ENCODE data around the gene RNF150.
"Not testable (repeated sequence)": the region's sequence is repeated elsewhere in the genome, so short reads cannot be mapped to it uniquely, and the experiment has no call there.

The RNF150 gene

DNA sequence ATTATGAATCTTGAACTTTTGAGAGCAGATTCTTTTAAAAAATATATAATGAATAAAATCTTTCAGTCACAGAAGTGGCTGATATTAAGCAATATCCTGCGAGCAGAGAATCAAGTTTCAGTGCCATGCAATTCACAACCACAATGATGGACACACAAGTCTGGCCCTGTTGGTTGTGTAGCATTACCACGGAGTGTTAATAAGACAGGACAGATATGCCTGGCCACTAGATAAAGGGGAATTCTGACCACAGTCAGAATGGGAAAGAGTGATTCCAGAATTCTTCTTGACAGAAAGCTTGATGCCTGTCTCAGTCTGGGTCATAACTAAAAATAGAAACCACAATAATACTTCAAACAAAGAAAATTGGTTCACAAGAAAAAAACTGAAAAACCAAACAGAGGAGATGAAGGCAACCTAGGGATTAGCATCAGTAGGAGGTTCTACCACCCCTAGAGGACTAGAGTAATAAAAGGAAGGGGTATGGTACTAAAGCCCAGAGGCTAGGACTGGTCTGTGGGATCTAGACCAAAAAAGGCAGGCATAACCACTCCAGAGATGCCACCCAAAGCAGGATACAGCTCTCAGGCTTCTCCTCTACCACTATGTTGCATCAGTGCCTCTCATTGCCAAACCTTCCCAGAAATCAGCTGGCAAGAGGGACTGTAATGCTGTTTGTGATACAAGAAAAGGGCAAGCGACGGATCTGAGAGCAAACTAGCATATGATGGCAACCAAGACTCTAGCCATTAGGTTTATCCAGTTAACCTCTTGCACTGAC lies 59.0 kb downstream of the RNF150 start:
- DNase-seq = no peak

DNA sequence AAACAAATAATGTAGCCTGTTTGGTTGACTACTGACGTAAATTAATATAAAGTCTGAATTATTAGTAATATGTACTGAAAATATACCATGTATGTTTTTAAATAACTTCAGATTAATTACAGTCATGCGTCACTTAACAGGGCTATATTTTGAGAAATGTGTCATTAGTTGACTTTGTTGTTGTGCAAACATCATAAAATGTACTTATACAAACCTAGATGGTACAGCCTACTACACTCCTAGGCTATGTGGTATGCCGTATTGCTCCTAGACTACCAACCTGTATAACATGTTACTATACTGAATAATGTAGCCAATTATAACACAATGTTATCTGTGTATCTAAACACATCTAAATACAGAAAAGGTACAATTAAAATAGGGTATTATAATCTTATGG lies 66.6 kb downstream of the RNF150 start:
- DNase-seq = no peak

DNA sequence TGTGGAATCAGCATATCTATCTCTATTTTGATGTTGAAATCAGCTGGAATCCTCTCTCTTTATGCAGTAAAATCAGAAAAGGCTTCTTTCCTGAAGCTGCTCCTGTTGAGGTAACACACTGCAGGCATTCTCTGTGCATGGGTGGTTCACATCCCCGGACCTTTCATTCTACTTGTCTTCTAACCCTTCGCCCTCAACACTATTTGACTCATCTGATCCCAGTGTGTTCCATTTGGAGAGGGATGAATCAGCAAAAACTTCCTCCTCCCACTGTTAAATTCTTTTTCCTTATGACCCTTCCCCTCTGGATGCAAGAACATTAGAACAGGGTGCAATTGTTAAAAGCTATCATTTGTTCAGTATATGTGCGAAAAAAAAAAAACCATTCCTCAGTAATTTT lies 67.4 kb downstream of the RNF150 start:
- DNase-seq = no peak

DNA sequence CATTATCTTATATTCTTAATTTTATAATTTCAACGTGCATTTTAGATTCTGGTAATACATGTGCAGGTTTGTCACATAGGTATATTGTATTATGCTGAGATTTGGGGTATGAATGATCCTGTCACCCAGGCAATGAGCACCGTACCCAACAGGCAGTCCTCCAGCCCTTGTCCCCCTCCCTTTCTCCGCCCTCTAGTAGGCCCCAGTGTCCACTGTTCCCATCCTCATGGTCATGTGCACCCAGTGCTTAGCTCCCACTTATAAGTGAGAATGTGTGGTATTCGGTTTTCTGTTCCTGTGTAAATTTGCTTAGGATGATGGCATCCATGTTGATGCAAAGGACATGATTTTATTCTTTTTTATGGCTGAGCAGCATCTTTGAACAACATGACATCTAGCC lies 70.6 kb downstream of the RNF150 start:
- DNase-seq = no peak

DNA sequence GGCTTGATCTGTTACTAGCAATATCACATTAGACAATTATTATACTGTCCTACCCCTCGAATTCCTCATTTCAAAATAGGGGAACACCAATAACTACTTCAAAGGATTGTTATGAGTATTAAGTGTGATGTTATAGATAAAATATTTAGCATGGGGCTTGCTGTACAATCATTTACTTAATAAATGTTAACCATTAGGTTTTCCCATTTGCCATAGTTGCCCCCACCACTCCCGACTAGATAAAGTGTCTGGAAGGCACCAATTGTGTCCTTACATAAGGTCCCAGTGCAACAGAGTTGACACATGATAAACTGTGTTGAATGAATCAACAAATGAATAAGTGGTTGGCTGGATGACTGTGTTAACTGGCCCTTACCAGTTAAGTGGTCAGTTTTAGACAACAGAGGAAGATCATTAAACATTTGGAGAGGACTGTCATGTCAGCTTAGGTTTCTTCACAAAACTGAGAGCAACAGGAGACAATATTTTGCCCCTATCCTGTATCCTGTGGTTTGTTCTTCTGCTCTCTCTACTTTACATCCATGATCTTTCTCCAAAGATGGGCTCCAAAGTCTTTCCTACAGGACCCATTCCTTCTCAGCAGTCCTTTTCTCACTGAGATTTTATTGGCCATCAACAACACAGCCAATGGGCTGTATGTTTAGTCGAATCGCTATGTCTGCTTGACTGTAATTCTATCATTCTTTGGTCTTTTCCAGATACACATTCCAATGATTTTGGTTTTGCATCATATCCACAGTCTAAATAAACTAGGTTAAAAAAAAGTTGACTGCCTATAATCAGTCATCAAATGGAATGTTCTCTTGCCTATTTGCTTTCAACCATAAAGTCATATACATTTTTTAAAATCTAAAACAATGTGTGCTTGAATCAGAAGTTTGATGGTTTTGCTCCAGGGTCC lies 74.4 kb downstream of the RNF150 start:
- DNase-seq = no peak

DNA sequence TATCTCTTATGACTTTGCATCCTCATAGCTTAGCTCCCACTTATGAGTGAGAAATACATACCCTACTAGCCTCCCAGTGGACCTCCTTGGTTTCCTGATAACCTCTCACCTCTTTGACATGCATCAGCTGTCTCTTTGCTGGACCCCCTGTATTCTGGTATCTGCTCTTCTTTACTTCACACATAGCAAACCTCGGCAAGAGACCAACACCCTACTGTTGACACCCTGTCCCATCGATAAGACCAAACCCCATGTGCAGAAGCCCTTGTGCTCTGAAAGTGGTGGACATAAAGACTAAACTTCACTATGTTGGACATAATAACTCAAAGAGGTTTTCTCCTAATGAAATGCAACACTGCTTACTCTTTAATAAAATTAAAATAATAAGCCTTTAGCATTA lies 75.7 kb downstream of the RNF150 start:
- DNase-seq = no peak

DNA sequence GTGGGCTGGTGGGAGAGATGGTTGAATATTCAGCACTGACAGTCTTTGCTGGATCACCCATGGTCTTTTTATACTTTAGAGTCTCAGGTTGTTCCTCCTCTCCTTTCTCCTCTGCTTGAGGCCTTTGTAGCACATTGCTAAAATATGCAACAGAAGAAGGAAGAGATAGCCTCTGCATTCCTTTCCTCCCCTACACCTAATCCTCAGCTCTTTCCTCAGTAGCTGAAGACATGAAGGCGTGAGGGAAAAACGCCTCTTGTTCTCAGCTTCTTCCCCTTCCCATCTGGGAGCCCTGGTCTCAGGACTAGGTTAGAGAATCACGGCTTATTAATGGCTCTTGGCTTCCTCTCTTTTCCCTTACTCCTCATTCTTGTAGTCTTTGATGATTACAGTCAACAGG lies 76.8 kb downstream of the RNF150 start:
- DNase-seq = no peak

DNA sequence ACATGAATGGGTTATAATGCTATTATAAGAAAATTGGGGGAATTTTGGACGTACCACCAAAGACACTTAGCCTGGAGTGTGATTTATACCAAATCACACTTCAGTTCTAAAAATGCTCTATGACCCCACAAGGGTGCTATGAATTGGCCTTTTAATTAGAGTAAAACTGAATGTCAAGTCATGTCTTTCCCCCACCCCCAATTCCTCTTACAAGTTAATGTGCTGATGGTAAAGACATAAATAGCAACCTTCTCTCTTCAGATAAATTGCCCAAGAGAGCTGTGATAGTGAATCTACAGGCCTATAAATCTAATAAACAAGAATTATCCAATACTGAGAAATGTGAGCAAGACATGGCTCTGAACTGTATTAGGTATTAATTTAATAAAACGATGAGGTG lies 78.8 kb downstream of the RNF150 start:
- no peak for DNase-seq

DNA sequence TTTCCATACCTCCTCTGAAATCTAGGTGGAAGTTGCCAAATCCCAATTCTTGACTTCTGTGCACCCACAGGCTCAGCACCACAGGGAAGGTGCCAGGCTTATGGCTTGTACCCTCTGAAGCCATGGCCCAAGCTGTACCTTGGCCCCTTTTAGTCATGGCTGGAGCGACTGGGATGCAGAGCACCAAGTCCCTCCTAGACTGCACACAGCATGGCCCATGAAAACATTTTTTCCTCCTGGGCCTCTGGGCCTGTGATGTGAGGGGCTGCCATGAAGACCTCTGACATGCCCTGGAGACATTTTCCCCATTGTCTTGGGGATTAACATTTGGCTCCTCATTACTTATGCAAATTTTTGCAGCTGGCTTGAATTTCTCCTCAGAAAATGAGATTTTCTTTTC lies 82.3 kb downstream of the RNF150 start:
- DNase-seq = not testable (repeated sequence)

DNA sequence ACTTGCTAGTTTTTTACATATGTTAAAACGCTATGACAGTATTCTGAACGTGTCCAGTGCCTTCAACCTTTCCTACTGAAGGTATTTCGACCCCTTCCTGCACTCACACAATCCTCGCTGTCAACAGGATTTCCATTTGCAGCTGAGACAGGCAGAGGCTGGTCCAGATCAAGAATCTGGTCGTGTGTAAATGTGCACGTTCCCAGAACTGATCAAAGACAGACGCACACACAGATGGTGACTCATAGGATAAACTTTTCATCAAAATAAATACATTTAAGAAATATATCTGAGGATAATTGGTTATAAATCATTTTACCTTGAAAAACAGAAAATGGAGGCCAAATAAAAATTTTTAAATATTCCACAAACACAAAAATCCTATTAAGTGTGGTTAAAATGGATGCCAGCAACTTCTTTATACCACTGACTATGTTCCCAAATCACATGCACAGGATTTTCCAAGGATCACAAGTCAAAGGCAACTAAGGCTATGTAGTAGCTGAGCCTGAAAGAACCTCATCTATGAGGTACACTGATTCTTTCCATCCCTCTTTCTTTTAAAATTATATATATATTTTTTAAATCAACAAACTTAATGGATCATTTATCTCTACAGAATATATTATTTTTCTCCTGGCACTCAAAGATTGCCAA lies 85.9 kb downstream of the RNF150 start:
- DNase-seq = no peak

DNA sequence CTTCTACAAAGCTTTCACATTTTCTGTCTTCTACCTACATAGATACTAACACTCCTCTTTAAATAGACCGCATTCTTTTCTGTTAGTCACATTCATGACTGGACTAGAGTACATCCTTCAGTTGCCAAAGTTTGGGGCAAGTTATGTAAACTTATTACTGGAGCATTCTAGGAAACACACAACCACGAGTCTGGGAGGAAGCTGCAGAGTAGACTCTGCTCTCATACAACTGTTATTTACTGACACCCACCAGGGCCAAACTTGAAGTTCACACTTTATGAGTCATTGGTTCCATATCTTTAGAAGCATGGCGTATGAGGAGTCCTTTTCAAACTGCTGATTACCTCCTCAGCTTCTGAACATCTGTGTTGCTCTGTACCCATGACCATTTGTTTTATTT lies 87.0 kb downstream of the RNF150 start:
- DNase-seq = no peak

DNA sequence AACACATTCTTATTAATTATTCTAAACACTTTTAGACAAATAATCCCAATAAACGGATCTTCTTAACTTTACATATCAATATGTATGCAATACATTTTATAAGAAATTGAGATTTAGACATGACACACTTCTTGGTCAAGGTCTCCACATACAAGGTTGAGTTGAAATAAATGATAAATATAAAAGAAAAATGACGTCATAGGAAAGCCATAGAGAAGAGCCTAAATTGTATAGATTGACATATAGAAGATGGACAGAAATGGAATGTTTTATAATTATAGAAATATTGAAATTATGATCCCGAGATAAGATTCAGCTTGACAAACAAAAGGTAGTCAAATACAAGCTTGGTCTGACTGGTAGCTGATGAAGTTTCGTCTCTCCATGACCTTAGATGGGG lies 87.4 kb downstream of the RNF150 start:
- DNase-seq = no peak

DNA sequence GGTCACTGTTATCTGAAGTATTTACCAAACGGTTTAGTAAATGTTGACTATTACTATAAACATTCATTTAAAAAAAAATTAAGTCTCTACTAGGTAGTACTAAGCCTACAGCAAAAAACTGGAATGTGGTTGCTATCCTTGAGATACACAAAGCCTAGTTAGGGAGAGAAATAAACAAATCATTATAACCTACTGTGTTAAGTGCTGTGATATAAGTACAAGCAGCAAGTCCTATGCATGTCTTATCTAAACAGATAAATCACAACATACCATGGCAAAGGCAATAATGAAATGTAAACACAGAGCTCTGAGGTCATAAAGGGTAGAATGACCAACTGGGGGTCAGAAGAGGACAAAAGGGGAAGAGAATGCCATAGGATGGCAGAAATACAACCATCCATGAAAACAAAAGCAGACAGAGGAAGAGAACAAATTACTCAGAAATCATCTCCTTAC lies 92.2 kb downstream of the RNF150 start:
- DNase-seq = no peak

DNA sequence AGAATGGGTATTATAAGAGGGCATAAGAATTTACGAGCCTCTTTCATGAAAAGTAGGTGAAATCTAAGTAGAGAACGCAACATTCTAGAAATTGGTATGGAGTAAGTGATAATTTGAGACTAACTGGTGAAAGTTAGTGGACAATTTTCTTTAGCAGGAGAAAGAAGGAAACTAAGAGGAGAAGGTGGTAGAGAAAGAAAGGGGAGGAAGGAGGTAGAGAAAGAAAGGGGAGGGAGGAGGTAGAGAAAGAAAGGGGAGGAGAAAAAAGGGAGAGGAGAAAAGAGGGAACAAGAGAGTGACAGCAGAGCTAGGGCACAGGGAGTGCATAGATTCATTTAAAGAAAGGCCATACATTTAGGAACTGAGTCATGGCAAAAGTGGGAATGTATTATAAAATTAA lies 94.1 kb downstream of the RNF150 start:
- no peak for DNase-seq

DNA sequence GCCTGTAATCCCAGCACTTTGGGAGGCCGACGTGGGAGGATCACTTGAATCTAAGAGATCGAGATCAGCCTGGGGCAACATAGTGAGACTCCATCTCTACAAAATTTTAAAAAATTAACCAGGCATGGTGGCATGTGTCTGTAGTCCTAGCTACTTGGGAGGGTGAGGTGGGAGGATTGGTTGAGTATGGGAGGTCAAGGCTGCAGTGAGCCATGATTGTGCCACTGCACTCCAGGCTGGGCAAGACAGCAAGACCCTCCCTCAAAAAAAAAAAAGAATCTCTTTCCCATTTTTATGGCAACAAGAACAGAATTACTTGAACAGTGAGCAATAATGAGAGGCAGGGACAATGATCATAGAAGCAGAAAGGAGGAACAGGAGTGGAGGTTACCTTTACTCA lies 94.8 kb downstream of the RNF150 start:
- DNase-seq = no peak

DNA sequence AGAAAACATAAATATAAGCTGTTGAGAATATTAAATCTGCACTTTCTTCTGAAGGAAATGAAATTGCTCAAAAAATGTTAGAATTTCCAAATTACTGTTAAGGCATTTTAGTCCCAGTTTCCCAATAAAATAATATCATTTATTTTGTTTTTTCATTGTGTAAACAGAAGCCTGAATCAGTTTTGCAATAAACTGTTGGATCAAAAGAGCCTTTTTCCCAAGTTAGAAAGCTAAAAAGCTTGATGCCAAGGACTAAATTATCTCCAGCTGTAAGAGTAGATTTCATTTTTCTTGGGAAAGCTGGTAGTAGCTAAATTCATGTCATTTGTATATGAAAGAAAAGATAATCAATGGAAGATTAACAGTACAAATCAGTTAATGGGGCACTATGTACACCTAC lies 95.8 kb downstream of the RNF150 start:
- no peak for DNase-seq

DNA sequence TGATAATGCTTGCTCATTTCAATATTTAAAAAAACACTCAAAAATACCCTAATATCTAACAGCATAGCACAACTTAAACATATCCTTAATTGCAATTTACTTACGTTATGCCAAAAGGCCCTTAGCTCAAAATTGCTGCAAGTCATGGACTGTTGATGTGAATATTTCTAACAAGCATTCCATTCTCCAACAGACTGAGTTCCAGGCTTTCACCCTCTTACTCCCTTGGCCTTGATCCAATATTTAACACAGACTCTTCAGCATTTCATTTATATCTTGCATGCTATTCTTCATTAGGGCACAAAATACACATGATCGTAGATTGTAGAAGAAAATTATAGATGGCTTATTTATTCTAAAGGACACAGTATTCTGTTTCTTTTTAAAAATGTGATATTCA lies 96.5 kb downstream of the RNF150 start:
- no peak for DNase-seq

DNA sequence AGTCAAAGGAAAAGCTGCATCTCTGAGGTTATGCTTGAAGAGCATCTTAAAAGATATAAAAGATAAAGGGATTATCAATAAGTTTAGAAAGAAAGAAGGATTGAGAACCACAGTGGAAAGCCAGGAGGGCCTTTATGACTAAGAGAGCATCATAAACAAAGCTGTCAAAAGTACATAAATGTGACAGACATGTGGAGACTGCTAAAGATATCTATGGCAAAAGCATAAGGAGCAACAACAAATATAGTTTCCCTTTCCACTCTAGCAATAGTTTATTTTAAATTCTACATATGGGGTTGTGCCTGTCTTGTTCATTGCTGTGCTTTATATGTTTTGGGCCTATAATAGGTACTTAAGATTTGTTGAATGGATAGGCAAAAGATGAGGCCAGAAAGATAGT lies 97.3 kb downstream of the RNF150 start:
- DNase-seq = no peak

DNA sequence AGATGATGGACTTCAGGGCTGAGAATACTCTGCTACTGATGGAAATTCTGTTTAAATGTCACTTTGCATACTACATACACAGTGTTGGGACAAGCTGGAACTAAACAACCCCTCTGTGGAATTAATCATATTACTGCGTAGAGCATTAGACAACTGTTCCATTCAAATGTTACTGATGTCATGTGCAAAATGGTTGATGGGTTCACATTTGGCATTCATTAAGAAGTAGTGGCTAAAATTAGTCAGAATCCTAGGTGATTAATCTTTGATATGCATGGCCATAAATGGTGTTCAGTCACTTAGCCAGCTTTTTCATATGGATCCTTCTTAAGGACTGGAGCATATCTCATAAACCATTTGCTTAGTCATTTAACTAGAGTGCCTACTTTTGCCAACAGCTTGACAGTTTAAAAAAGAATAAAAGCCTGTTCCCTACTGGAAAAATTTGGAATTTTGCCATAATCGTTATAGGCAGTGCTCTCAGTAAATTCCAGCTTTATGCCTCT lies 105.2 kb downstream of the RNF150 start:
- no peak for DNase-seq

DNA sequence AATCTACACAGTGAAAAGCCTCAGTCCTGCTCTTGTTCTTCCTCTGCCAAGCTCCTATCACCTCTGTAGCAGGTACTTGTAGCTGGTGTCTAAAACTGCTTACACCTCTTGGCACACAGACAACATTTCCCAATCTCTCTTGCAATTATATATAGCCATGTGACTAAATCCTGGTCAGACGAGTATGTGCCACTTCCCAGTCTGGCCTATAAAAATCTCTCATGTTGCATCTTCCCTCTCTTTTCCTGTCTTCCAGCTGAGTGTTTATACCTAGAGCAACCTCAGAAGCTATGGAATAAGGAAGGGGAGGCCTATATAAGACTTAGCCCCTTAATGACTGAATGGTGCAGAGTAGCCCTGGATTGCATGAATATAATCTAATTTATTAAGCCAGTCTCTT lies 105.8 kb downstream of the RNF150 start:
- no peak for DNase-seq

DNA sequence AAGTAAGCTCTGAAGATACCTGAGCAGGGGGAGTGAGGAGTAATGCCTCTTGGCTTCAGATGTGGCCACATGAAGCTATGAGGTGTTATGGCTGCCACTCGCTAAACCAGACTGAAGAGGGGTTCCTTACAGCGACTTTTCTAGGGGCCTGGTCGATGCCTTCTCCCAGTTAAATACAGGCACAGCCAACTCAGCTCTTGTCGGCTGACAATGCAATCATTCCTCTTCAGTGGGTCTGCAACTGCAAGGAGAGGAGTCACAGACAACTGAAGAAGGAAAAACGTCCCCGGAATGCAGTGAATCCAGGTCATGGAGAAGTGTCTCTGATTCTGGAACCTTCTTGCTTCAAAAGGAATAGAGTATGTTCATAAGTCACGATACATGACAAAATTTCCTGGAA lies 106.4 kb downstream of the RNF150 start:
- no peak for DNase-seq

DNA sequence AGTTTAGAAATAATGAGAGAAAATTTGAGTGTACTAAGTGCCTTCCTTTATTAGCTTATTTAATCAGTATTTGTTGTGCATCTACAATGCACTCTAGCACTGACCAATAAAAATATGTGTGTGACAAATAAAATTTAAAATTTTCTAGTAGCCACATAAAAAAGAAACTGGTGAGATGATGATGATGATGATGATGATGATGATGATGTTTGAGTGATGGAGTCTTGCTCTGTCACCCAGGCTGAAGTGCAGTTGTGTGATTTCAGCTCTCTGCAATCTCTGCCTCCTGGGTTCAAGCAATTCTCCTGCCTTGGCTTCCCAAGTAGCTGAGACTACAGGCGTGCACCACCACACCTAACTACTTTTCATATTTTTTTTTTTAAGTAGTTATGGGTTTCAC lies 110.2 kb downstream of the RNF150 start:
- DNase-seq = no peak

DNA sequence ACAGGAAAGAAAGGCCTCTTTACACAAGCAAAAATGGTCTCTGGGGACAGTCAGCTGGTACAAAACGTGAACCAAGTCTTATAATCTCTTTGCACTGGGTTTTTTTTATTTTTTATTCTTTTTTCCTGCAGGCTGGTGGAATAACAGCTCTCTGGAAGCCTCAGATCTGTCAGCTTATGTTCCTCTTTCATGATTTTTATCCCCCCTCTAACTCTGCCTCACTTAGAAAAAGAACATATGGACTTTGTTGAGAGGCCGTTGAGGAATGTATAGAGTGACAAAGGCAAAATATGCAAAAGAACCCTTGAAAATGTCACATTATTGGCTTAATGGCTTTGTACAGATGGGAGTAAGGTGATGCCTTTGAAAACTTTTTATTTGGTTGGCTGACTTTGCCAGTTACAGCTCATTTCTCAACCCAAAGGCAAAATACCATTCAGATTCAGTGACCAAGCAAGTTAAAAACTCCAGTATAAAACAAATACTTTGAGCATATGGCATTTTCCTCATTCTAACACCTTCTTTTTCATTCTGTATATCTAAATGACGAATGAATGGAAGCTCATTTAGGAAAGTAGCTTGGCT lies 111.1 kb downstream of the RNF150 start:
- DNase-seq = no peak

All from NCI-H146 (cell line).